Immature natural killer cell (primary cell): ENCODE data around the gene SLC12A8. TPM values are rescaled to one million over a fixed set of nuclear protein-coding genes. Genes with fewer than 3 reads are reported as not detected.

Experiments used
- DNase-seq, 3 donors: peaks; one replicate each; pipeline ENCODE4 v3.0.0; 2022; ENCODE audit warnings: mixed read lengths in 1 of 3
- H3K27ac Mint-ChIP-seq, 6 donors: one replicate each; pipeline ENCODE4 v1.8.0; 2020; ENCODE audit warnings: mixed read lengths in 6 of 6, mild to moderate bottlenecking in 5 of 6, inconsistent platforms in 4 of 6, moderate library complexity in 3 of 6
- H3K27me3 Mint-ChIP-seq, 3 donors: one replicate each; pipeline ENCODE4 v1.8.0; 2020 to 2021; ENCODE audit warnings: low read depth in 3 of 3, mild to moderate bottlenecking in 3 of 3, mixed read lengths in 3 of 3, moderate library complexity in 3 of 3, inconsistent platforms in 1 of 3
- H3K36me3 Mint-ChIP-seq, 3 donors: one replicate each; pipeline ENCODE4 v1.8.0; 2020; ENCODE audit warnings: mixed read lengths in 3 of 3, inconsistent platforms in 2 of 3, mild to moderate bottlenecking in 2 of 3
- H3K4me1 Mint-ChIP-seq, 2 donors: one replicate each; pipeline ENCODE4 v1.8.0; 2020; ENCODE audit warnings: inconsistent platforms in 2 of 2, mild to moderate bottlenecking in 2 of 2, mixed read lengths in 2 of 2, moderate library complexity in 1 of 2
- H3K4me3 Mint-ChIP-seq, 5 donors: one replicate each; pipeline ENCODE4 v1.8.0; 2020; ENCODE audit warnings: mild to moderate bottlenecking in 5 of 5, mixed read lengths in 5 of 5, inconsistent platforms in 3 of 5, moderate library complexity in 3 of 5
- H3K9me3 Mint-ChIP-seq, 6 donors: one replicate each; pipeline ENCODE4 v1.8.0; 2020; ENCODE audit warnings: mild to moderate bottlenecking in 6 of 6, mixed read lengths in 6 of 6, inconsistent platforms in 4 of 6, moderate library complexity in 3 of 6
- polyA plus RNA-seq, 3 donors: library from polyadenylated mRNA; unstranded; fragments of 300-500 nt; fragmentation: Illumina TruSeq; gene quantifications; one replicate each; pipeline ENCODE4 v1.2.3, GENCODE V29; 2021

SLC12A8 gene
- polyA plus RNA-seq, 3 donors from 2014 or later: 0.43 to 2.8 TPM; not detected in 1

- H3K36me3 Mint-ChIP-seq: no peaks in the 10 kb centered on the region
- H3K27me3 Mint-ChIP-seq: peaks cover 4 to 11% (median 4%) of the 10 kb centered on the region in 3 donors
- no peak for DNase-seq
- H3K4me3 Mint-ChIP-seq: peak overlapping the region; percentile 59 to 89 (median 79)
- peaks cover 63 to 79% of the 10 kb centered on the region in 2 donors for H3K4me1 Mint-ChIP-seq
- peak overlapping the region; percentile 38 to 92 (median 84) for H3K27ac Mint-ChIP-seq
- no peaks in the 10 kb centered on the region for H3K9me3 Mint-ChIP-seq
Observed at GRCh38 chr3:125142420-125142778, 70.1 kb downstream of the SLC12A8 start.

GRCh38 chr3:125141596-125142419 lies 70.7 kb downstream of the SLC12A8 start:
- H3K27me3 Mint-ChIP-seq: peaks cover 4 to 11% (median 4%) of the 10 kb centered on the region in 3 donors
- H3K36me3 Mint-ChIP-seq: no peaks in the 10 kb centered on the region
- peak; percentile 79 to 84 (median 83) for DNase-seq
- peaks cover 58 to 73% of the 10 kb centered on the region in 2 donors for H3K4me1 Mint-ChIP-seq
- peak overlapping the region; percentile 59 to 89 (median 79) for H3K4me3 Mint-ChIP-seq
- peak overlapping the region; percentile 38 to 92 (median 84) for H3K27ac Mint-ChIP-seq
- H3K9me3 Mint-ChIP-seq: no peaks in the 10 kb centered on the region

GRCh38 chr3:125140818-125141595 lies 71.5 kb downstream of the SLC12A8 start:
- peak overlapping the region; percentile 38 to 92 (median 77) for H3K27ac Mint-ChIP-seq
- DNase-seq: no peak
- peaks cover 59 to 73% of the 10 kb centered on the region in 2 donors for H3K4me1 Mint-ChIP-seq
- H3K4me3 Mint-ChIP-seq: peak overlapping the region; percentile 65 to 89 (median 79)
- H3K36me3 Mint-ChIP-seq: no peaks in the 10 kb centered on the region
- H3K27me3 Mint-ChIP-seq: peaks cover 4 to 11% (median 4%) of the 10 kb centered on the region in 3 donors
- no peaks in the 10 kb centered on the region for H3K9me3 Mint-ChIP-seq

DNA sequence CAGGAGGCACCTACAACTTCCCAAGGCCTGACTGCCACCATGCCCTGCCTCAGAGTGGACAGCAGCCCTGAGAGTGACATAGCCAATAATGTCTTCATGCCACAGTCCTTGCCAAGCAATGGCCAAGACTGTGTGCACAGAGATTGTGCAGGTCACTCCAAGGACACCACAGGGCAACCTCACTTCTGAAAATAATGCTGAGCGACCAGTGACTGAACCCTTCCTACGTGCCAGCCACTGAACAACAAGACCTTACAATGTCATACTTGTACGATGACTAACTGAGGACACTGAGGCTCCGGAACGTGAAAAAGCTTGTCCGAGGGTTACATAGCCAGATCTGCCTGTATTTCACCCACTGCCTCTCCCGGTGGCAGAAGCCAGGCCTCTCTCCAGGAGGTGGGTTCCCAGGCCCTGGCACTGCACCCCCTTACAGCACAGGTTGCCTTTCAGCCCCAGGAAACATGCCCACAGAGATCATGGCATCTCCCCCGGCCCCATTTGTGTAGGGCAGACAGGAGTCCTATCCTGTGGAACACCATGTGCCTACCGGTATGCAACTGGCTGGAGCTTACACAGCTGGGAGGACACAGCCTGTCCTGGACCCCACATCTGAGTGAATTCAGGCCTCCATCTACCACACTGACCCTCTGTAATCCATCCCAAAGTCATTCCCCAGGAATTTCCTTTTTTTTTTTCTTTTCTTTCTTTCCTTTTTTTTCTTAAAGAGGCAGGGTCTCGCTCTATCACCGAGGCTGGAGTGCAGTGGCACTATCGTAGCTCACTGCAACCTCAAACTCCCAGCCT lies 72.3 kb downstream of the SLC12A8 start:
- Mint-ChIP-seq H3K36me3 (no peaks in the 10 kb centered on the region), H3K4me3 (peak overlapping the region in 4 of 5 donors; percentile 50 to 67 (median 65)), H3K27ac (peak overlapping the region; percentile 17 to 67 (median 62)), H3K4me1 (peaks cover 59 to 75% of the 10 kb centered on the region in 2 donors), H3K27me3 (peaks cover 4 to 10% (median 4%) of the 10 kb centered on the region in 3 donors), H3K9me3 (no peaks in the 10 kb centered on the region)
- no peak for DNase-seq

- peaks cover 59 to 70% of the 10 kb centered on the region in 2 donors for H3K4me1 Mint-ChIP-seq
- H3K9me3 Mint-ChIP-seq: no peaks in the 10 kb centered on the region
- DNase-seq: no peak
- H3K36me3 Mint-ChIP-seq: no peaks in the 10 kb centered on the region
- no peak overlapping the region for H3K4me3 Mint-ChIP-seq
- H3K27me3 Mint-ChIP-seq: peaks cover 4 to 10% (median 4%) of the 10 kb centered on the region in 3 donors
- H3K27ac Mint-ChIP-seq: peak overlapping the region in 1 of 6 donors; percentile 77
Observed at GRCh38 chr3:125139386-125139785, 73.2 kb downstream of the SLC12A8 start.

- H3K36me3 Mint-ChIP-seq: no peaks in the 10 kb centered on the region
- no peak overlapping the region for H3K27ac Mint-ChIP-seq
- DNase-seq: no peak
- no peaks in the 10 kb centered on the region for H3K9me3 Mint-ChIP-seq
- H3K27me3 Mint-ChIP-seq: peaks cover 4 to 10% (median 4%) of the 10 kb centered on the region in 3 donors
- no peak overlapping the region for H3K4me3 Mint-ChIP-seq
- H3K4me1 Mint-ChIP-seq: peaks cover 51 to 59% of the 10 kb centered on the region in 2 donors
Observed at GRCh38 chr3:125137358-125138033, 75.1 kb downstream of the SLC12A8 start.

- Mint-ChIP-seq H3K27ac (no peak overlapping the region), H3K9me3 (no peaks in the 10 kb centered on the region), H3K27me3 (peaks cover 4 to 7% (median 4%) of the 10 kb centered on the region in 3 donors), H3K36me3 (no peaks in the 10 kb centered on the region), H3K4me3 (no peak overlapping the region), H3K4me1 (peaks cover 50 to 59% of the 10 kb centered on the region in 2 donors)
- no peak for DNase-seq
Observed at GRCh38 chr3:125136966-125137357, 75.6 kb downstream of the SLC12A8 start.

DNA sequence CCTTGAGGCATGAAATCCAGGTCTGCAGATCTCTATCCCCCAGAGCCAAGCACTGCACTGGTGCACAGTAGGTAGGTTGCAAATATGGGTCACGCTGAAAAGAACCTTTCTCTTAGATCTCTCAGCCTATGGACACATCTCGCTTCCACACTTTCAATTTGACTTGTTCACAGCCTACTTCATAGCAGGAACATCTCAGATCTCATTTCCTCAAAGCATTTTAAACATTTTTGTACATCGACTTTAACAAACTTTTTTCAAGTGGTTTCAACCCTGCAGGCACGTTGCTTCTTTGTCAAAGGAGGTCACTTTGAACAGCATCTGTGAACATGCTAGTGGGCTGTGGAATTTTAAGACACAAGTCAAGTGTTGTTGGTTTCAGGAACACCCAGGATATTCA lies 76.0 kb downstream of the SLC12A8 start:
- peaks cover 45 to 56% of the 10 kb centered on the region in 2 donors for H3K4me1 Mint-ChIP-seq
- H3K36me3 Mint-ChIP-seq: no peaks in the 10 kb centered on the region
- peak overlapping the region in 1 of 5 donors; percentile 12 for H3K4me3 Mint-ChIP-seq
- no peak for DNase-seq
- peaks cover under 1 to 4% (median under 1%) of the 10 kb centered on the region in 3 donors for H3K27me3 Mint-ChIP-seq
- H3K9me3 Mint-ChIP-seq: no peaks in the 10 kb centered on the region
- peak overlapping the region in 1 of 6 donors; percentile 3 for H3K27ac Mint-ChIP-seq

- no peak overlapping the region for H3K4me3 Mint-ChIP-seq
Observed at GRCh38 chr3:125134952-125135351, 77.6 kb downstream of the SLC12A8 start.

DNA sequence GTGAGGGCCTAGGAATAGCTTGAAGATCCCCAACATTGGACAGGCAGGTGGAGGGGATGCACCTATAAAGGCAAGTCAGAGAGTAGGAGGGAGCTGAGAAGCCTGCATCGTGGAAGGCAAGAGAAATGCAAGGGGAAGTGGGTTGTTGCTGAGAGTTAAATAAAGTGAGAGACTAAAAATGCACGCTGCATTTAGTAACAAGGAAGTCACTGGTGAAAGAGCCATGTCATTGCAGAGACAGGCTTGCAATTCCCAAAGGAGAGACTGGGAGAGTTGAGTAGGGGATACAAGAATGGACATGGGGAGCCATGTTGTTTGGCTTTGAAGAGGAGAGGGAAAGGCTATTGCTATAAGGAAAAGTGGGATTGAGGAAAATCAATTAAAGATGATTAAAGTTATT lies 79.7 kb downstream of the SLC12A8 start:
- no peaks in the 10 kb centered on the region for H3K36me3 Mint-ChIP-seq
- H3K27me3 Mint-ChIP-seq: peaks cover 0 to 1% (median 0%) of the 10 kb centered on the region in 3 donors
- DNase-seq: no peak
- H3K27ac Mint-ChIP-seq: peak overlapping the region in 3 of 6 donors; percentile 4 to 72 (median 26)
- H3K4me1 Mint-ChIP-seq: peaks cover 41 to 49% of the 10 kb centered on the region in 2 donors
- peak overlapping the region in 3 of 5 donors; percentile 3 to 27 (median 14) for H3K4me3 Mint-ChIP-seq
- H3K9me3 Mint-ChIP-seq: no peaks in the 10 kb centered on the region

More at GRCh38 chr3:125134952-125135351, 77.6 kb downstream of the SLC12A8 start:
- no peak for DNase-seq
- H3K27me3 Mint-ChIP-seq: no peaks in the 10 kb centered on the region
- H3K4me1 Mint-ChIP-seq: peaks cover 37 to 42% of the 10 kb centered on the region in 2 donors
- no peaks in the 10 kb centered on the region for H3K36me3 Mint-ChIP-seq
- no peak overlapping the region for H3K27ac Mint-ChIP-seq
- no peaks in the 10 kb centered on the region for H3K9me3 Mint-ChIP-seq

DNA sequence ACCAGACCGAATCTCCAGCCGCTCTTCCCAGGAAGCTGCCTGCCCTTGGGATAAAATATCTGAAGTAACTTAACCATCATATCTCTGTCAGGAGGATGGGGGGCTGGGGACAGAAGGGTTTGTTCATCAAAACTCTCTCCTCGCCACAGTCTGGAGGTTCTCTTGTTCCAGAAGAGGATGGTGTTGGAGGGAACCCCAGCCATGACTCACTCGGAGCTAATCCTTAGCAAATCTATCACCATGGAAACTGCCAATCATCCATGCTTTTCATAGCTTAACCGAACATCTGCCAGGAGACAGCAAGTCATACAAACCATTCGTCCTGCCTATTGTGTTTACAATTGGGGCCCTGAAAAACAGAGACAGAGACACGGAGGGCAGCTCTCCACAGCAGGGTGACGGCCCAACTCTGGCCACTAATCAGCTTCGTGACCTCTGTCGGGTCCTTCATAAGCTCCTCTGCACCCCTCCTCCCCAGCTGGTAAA lies 83.0 kb downstream of the SLC12A8 start:
- no peak overlapping the region for H3K4me3 Mint-ChIP-seq
- H3K9me3 Mint-ChIP-seq: no peaks in the 10 kb centered on the region
- no peaks in the 10 kb centered on the region for H3K36me3 Mint-ChIP-seq
- H3K27ac Mint-ChIP-seq: no peak overlapping the region
- no peak for DNase-seq
- peaks cover 1 to 2% (median 1%) of the 10 kb centered on the region in 3 donors for H3K27me3 Mint-ChIP-seq
- peaks cover 53 to 62% of the 10 kb centered on the region in 2 donors for H3K4me1 Mint-ChIP-seq

- peaks cover 53 to 65% of the 10 kb centered on the region in 2 donors for H3K4me1 Mint-ChIP-seq
- H3K36me3 Mint-ChIP-seq: no peaks in the 10 kb centered on the region
- peak overlapping the region in 3 of 5 donors; percentile 31 to 54 (median 36) for H3K4me3 Mint-ChIP-seq
- DNase-seq: no peak
- peaks cover 1 to 2% (median 1%) of the 10 kb centered on the region in 3 donors for H3K27me3 Mint-ChIP-seq
- peak overlapping the region in 1 of 6 donors; percentile 69 for H3K27ac Mint-ChIP-seq
- H3K9me3 Mint-ChIP-seq: no peaks in the 10 kb centered on the region
Observed at GRCh38 chr3:125128861-125129501, 83.6 kb downstream of the SLC12A8 start.
